ENCODE data around the gene P2RY11.

Gene P2RY11

GRCh38 chr19:10112895-10113591, 1.6 kb downstream of the P2RY11 start:
- in situ Hi-C loops (cut with MboI; ENCODE audit: low sequenced_read_pairs): no loop called here

- in situ Hi-C loops (cut with MboI; ENCODE audit: low sequenced_read_pairs): no loop called here
Measured at GRCh38 chr19:10113592-10113963, 2.1 kb downstream of the P2RY11 start.

GRCh38 chr19:10113964-10114650, 2.6 kb downstream of the P2RY11 start:
- in situ Hi-C loops (cut with MboI; ENCODE audit: low sequenced_read_pairs): no loop called here

- in situ Hi-C loops (cut with MboI; ENCODE audit: low sequenced_read_pairs): no loop called here
Measured at GRCh38 chr19:10114651-10115391, 3.3 kb downstream of the P2RY11 start.

GRCh38 chr19:10115392-10116084, 4.0 kb downstream of the P2RY11 start:
- in situ Hi-C loops (cut with MboI; ENCODE audit: low sequenced_read_pairs): no loop called here

GRCh38 chr19:10116085-10116865, 4.8 kb downstream of the P2RY11 start:
- in situ Hi-C loops (cut with MboI; ENCODE audit: low sequenced_read_pairs): no loop called here

- in situ Hi-C loops (cut with MboI; ENCODE audit: low sequenced_read_pairs): no loop called here
Measured at GRCh38 chr19:10116866-10117616, 5.5 kb downstream of the P2RY11 start.

- in situ Hi-C loops (cut with MboI; ENCODE audit: low sequenced_read_pairs): no loop called here
Measured at GRCh38 chr19:10118960-10119359, 7.5 kb downstream of the P2RY11 start.

- in situ Hi-C loops (cut with MboI; ENCODE audit: low sequenced_read_pairs): no loop called here
Measured at GRCh38 chr19:10120538-10121189, 9.2 kb downstream of the P2RY11 start.

GRCh38 chr19:10122045-10122444, 10.6 kb downstream of the P2RY11 start:
- in situ Hi-C loops (cut with MboI; ENCODE audit: low sequenced_read_pairs): no loop called here

- in situ Hi-C loops (cut with MboI; ENCODE audit: low sequenced_read_pairs): no loop called here
Measured at GRCh38 chr19:10124429-10124828, 12.9 kb downstream of the P2RY11 start.

GRCh38 chr19:10126213-10126639, 14.7 kb downstream of the P2RY11 start:
- in situ Hi-C loops (cut with MboI; ENCODE audit: low sequenced_read_pairs): no loop called here

- in situ Hi-C loops (cut with MboI; ENCODE audit: low sequenced_read_pairs): no loop called here
Measured at GRCh38 chr19:10132905-10133304, 21.4 kb downstream of the P2RY11 start.

GRCh38 chr19:10133596-10133995, 22.1 kb downstream of the P2RY11 start:
- in situ Hi-C loops (cut with MboI; ENCODE audit: low sequenced_read_pairs): no loop called here

- in situ Hi-C loops (cut with MboI; ENCODE audit: low sequenced_read_pairs): no loop called here
Measured at GRCh38 chr19:10134040-10134439, 22.5 kb downstream of the P2RY11 start.

- in situ Hi-C loops (cut with MboI; ENCODE audit: low sequenced_read_pairs): no loop called here
Measured at GRCh38 chr19:10135551-10136334, 24.2 kb downstream of the P2RY11 start.

- in situ Hi-C loops (cut with MboI; ENCODE audit: low sequenced_read_pairs): no loop called here
Measured at GRCh38 chr19:10136936-10137335, 25.4 kb downstream of the P2RY11 start.

All from HL-60/S4 treated with phorbol 12-myristate 13-acetate at 8.2 ng/mL for 4 days and 3 days (cell line).